Temporal lobe (tissue), 1 donor: ENCODE measurements around the gene ZNG1E. TPM values are rescaled to one million over a fixed set of nuclear protein-coding genes. Genes with fewer than 3 reads are reported as not detected.

Source experiments
- total RNA-seq: library from RNA; depleted of rRNA; stranded (reverse); fragments of >200 nt; gene quantifications from one replicate; pipeline ENCODE4 v1.2.3, GENCODE V29; 2014

ZNG1E gene
- total RNA-seq, 1 donor from 2014 or later = 28.8 TPM

Other genes starting within 250 kb of the ZNG1E start
- gene FOXD4L4, start 61.2 kb downstream of the ZNG1E start, total RNA-seq = 0.25 TPM